Skin of body (tissue), 2 donors: Measurements from ENCODE around the gene RSPO1. TPM values are rescaled to one million over a fixed set of nuclear protein-coding genes. Genes with fewer than 3 reads are reported as not detected.
"Not testable (repeated sequence)": the region's sequence is repeated elsewhere in the genome, so short reads cannot be mapped to it uniquely, and the experiment has no call there.

Source experiments
- DNase-seq: peaks from one replicate; lab custom pipeline; 2025; lab: John Stamatoyannopoulos, UW
- total RNA-seq: library from RNA; depleted of rRNA; stranded (reverse); fragments of >200 nt; gene quantifications from one replicate; pipeline ENCODE4 v1.2.3, GENCODE V29; 2014

RSPO1 gene
- total RNA-seq, 1 donor from 2014 or later = 10.4 TPM

GRCh38 chr1:37620707-37621106 is 14.0 kb downstream of the RSPO1 start:
- DNase-seq = no peak

GRCh38 chr1:37616330-37616729 is 18.4 kb downstream of the RSPO1 start:
- no peak for DNase-seq

- DNase-seq = no peak
Observed at GRCh38 chr1:37614105-37614504, 20.6 kb downstream of the RSPO1 start.

- DNase-seq = no peak
Observed at GRCh38 chr1:37612186-37612585, 22.5 kb downstream of the RSPO1 start.

GRCh38 chr1:37609994-37610393 is 24.7 kb downstream of the RSPO1 start:
- DNase-seq = no peak

GRCh38 chr1:37609002-37609401 is 25.7 kb downstream of the RSPO1 start:
- DNase-seq = no peak

- DNase-seq = no peak
Observed at GRCh38 chr1:37606481-37607263, 28.0 kb downstream of the RSPO1 start.

GRCh38 chr1:37605806-37606474 is 28.8 kb downstream of the RSPO1 start:
- DNase-seq = no peak

- no peak for DNase-seq
Observed at GRCh38 chr1:37605061-37605650, 29.5 kb downstream of the RSPO1 start.

- DNase-seq = no peak
Observed at GRCh38 chr1:37602750-37603694, 31.7 kb downstream of the RSPO1 start.

GRCh38 chr1:37601441-37601840 is 33.3 kb downstream of the RSPO1 start:
- DNase-seq = no peak

GRCh38 chr1:37599940-37600339 is 34.8 kb downstream of the RSPO1 start:
- DNase-seq = no peak

- DNase-seq = no peak
Observed at GRCh38 chr1:37596182-37596667, 38.5 kb downstream of the RSPO1 start.

GRCh38 chr1:37595440-37596181 is 39.1 kb downstream of the RSPO1 start, which contains the start of gene GNL2:
Gene GNL2, minus strand, starts transcription at chr1:37595937. Its CDS starts 115 bp downstream, at chr1:37595822.
- DNase-seq = peak; percentile 96

GRCh38 chr1:37593726-37594125 is 41.0 kb downstream of the RSPO1 start:
- no peak for DNase-seq

GRCh38 chr1:37588939-37589338 is 45.8 kb downstream of the RSPO1 start:
- no peak for DNase-seq

- not testable (repeated sequence) for DNase-seq
Observed at GRCh38 chr1:37584544-37584943, 50.1 kb downstream of the RSPO1 start.

GRCh38 chr1:37575692-37576091 is 59.0 kb downstream of the RSPO1 start:
- DNase-seq = no peak

- DNase-seq = no peak
Observed at GRCh38 chr1:37574834-37575480, 59.7 kb downstream of the RSPO1 start.
